Measurements from ENCODE around the gene NID1. TPM values are rescaled to one million over a fixed set of nuclear protein-coding genes. Genes with fewer than 3 reads are reported as not detected.

NID1 gene
- total and polyA plus RNA-seq, 2 donors (not counting 3 experiments of a cell fraction or from before 2014, with no cell fraction given) = 87.0 to 109 TPM

- Histone ChIP-seq H3K9me1 (replicated peaks; ENCODE audit: control insufficient read depth, extremely low read depth, insufficient read depth, low read length) (no peaks in the 10 kb centered on the region), H3K9ac (replicated peaks; ENCODE audit: extremely low read depth, insufficient read depth, low read length) (no peak overlapping the region), H3K4me2 (ENCODE audit: insufficient read depth, low read length) (no peak overlapping the region), H3K27ac (ENCODE audit: insufficient read depth, low read depth, low read length) (no peak overlapping the region), H2AFZ (ENCODE audit: low read depth, low read length) (no peak overlapping the region), H3K4me1 (ENCODE audit: control insufficient read depth, extremely low read depth, insufficient read depth, low read length) (no peaks in the 10 kb centered on the region), H3K36me3 (ENCODE audit: control insufficient read depth in 2 of 2, extremely low read depth in 1 of 2, insufficient read depth in 2 of 2, low read length in 2 of 2) (no peaks in the 10 kb centered on the region), H3K9me3 (replicated peaks; ENCODE audit: control insufficient read depth, insufficient read depth, low read length) (no peaks in the 10 kb centered on the region), H3K79me2 (ENCODE audit: control insufficient read depth, insufficient read depth, low read length) (no peaks in the 10 kb centered on the region), H3K27me3 (ENCODE audit: control insufficient read depth in 2 of 2, insufficient read depth in 2 of 2, low read length in 2 of 2) (peaks cover 0 to 1% of the 10 kb centered on the region in 2 experiments), H4K20me1 (replicated peaks; ENCODE audit: control insufficient read depth, extremely low read depth, insufficient read depth, low read length) (no peaks in the 10 kb centered on the region), H3K4me3 (replicated peaks in 1 of 3; ENCODE audit: insufficient read depth in 1 of 3, low read depth in 1 of 3, low read length in 3 of 3) (no peak overlapping the region)
- ChIA-PET CTCF (no interaction called here), POLR2A (no interaction called here)
- DNase-seq (ENCODE audit: low read depth, low spot score) (no peak), FAIRE-seq (no peak)
- dilution Hi-C loops (cut with MboI; ENCODE audit: extremely low pct_ligation_motif_present, low sequenced_read_pairs) = no loop called here
- intact Hi-C loops (cut with micrococcal nuclease) = no loop called here
- TF ChIP-seq FOS (IDR thresholded peaks at IDR 0.05; ENCODE audit: borderline replicate concordance, insufficient read depth, low read length) (no peak), MAX (IDR thresholded peaks at IDR 0.05; ENCODE audit: insufficient read depth, insufficient read length) (no peak), MYC (IDR thresholded peaks at IDR 0.05; ENCODE audit: low read depth, low read length) (no peak), GATA2 (IDR thresholded peaks at IDR 0.05; ENCODE audit: insufficient read depth, insufficient read length, low read depth, low read length) (no peak), CTCF (IDR thresholded peaks at IDR 0.05; ENCODE audit: extremely low read depth in 1 of 2, insufficient read depth in 1 of 2, low read depth in 1 of 2, low read length in 2 of 2) (no peak), POLR2AphosphoS5 (IDR thresholded peaks at IDR 0.05; ENCODE audit: insufficient read depth, low read depth, low read length) (no peak), EZH2 (IDR thresholded peaks at IDR 0.05; ENCODE audit: borderline replicate concordance, low read depth, low read length, severe bottlenecking) (no peak), JUN (IDR thresholded peaks at IDR 0.05; ENCODE audit: borderline replicate concordance, insufficient read depth, insufficient read length, low read depth) (no peak)
- BruUV-seq (replicated peaks) = no TSS peak
Measured at GRCh38 chr1:235954306-235955283, 110.3 kb downstream of the NID1 start.

All from endothelial cell of umbilical vein (primary cell).